GM10266 (cell line): ENCODE data around the gene TEDDM1.
"Not testable (repeated sequence)": the region's sequence is repeated elsewhere in the genome, so short reads cannot be mapped to it uniquely, and the experiment has no call there.

Experiments used
- DNase-seq: peaks from one replicate; pipeline ENCODE4 v3.0.0; 2012; ENCODE audit errors: extremely low spot score
- CTCF ChIP-seq: IDR thresholded peaks from 2 replicates; pipeline ENCODE4 v1.5.1; 2012; ENCODE audit warnings: mild to moderate bottlenecking, low read depth; ENCODE audit not compliant: control insufficient read depth, insufficient read depth; ENCODE audit errors: missing control alignments

Gene TEDDM1

GRCh38 chr1:182400567-182400966 lies at the start of gene TEDDM1:
TEDDM1 (minus strand) TSS chr1:182400667; CDS start chr1:182400485, 182 bp downstream.
- TF ChIP-seq CTCF = no peak
- no peak for DNase-seq

GRCh38 chr1:182450087-182450486 lies 49.6 kb upstream of the TEDDM1 start, which contains the start of gene RGSL1:
RGSL1 (plus strand) TSS chr1:182450146; CDS start chr1:182450166, 20 bp downstream.
- TF ChIP-seq CTCF = no peak
- DNase-seq = no peak

GRCh38 chr1:182447660-182448059 lies 47.2 kb upstream of the TEDDM1 start:
- DNase-seq = no peak
- TF ChIP-seq CTCF = no peak

GRCh38 chr1:182447124-182447523 lies 46.7 kb upstream of the TEDDM1 start:
- not testable (repeated sequence) for DNase-seq

- TF ChIP-seq CTCF = peak; percentile 74
These were observed 45.7 kb upstream of the TEDDM1 start for GRCh38 chr1:182446033-182446669.

GRCh38 chr1:182444497-182444896 lies 44.0 kb upstream of the TEDDM1 start:
- DNase-seq = no peak
- peak; percentile 22 for TF ChIP-seq CTCF

More at GRCh38 chr1:182446033-182446669, 45.7 kb upstream of the TEDDM1 start:
- peak; percentile 71 for DNase-seq

- DNase-seq = no peak
- no peak for TF ChIP-seq CTCF
These were observed 41.9 kb upstream of the TEDDM1 start for GRCh38 chr1:182442333-182442732.

GRCh38 chr1:182441719-182442118 lies 41.3 kb upstream of the TEDDM1 start:
- TF ChIP-seq CTCF = no peak

More at GRCh38 chr1:182441719-182442118, 41.3 kb upstream of the TEDDM1 start:
- no peak for DNase-seq
